ENCODE measurements around the gene GNG12.

Gene GNG12

GRCh38 chr1:67784545-67785186 lies 48.6 kb downstream of the GNG12 start:
- DNase-seq (ENCODE audit: low read depth): no peak

GRCh38 chr1:67780637-67781036 lies 52.6 kb downstream of the GNG12 start:
- DNase-seq (ENCODE audit: low read depth): no peak

GRCh38 chr1:67777440-67777839 lies 55.8 kb downstream of the GNG12 start:
- DNase-seq (ENCODE audit: low read depth): no peak

GRCh38 chr1:67777016-67777415 lies 56.3 kb downstream of the GNG12 start:
- DNase-seq (ENCODE audit: low read depth): no peak

- DNase-seq (ENCODE audit: low read depth): no peak
These were observed 59.8 kb downstream of the GNG12 start for GRCh38 chr1:67773462-67773861.

DNA sequence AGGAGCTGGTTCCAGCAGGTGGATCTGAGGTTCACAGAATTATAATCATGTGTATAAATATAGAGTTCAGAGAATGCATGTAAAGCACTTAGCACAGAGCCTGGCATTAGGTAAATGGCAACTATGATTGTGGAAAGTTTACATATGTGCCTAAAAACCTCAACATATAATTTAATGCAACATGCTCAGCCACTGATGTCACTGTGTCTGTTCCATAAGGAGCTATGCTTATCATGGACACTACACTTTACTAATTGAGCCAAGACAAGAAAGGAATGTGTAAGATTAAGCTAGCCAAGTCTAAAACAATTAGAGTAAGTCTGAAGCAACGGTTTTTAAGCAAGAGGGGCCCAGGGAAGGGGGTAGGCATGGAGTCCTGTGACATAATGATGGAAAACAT lies 61.5 kb downstream of the GNG12 start:
- no peak for DNase-seq (ENCODE audit: low read depth)

DNA sequence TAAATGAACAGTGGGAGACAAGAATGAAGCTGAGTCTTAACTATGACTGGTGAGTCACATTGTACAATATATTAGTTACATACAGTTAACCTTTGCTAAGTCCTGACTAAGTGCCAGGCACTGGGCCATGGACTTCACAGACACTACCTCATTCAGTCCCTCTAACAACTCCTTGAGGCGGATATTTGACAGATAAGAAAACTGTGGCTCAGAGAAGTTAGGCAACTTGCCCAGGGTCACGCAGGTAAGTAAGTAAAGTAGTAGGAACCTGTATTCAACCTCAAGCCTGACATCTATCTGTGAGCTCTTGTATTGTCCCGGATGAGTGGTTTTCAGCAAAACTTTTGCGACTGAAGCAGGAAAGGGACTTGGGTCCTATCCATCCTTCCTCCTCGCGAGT lies 62.1 kb downstream of the GNG12 start:
- DNase-seq (ENCODE audit: low read depth): no peak

GRCh38 chr1:67769633-67770256 lies 63.5 kb downstream of the GNG12 start:
- no peak for DNase-seq (ENCODE audit: low read depth)

DNA sequence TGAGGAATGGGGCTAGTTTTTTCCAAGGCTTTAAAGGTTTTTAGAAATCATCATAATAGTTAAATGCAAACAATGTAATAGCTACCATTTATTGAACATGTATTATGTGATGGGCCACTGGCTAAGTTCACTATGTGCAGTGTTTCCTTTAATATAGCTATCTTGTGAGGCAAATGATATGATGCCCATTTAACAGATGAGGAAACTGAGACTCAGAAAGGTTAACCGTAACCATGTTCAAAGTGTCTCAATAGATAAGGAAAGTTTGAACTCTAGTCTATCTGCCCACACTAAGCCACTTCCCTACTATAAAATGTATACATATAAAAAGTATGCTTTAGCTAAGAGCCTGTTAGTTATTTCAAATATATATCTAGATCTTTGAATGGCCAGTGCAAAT lies 64.8 kb downstream of the GNG12 start:
- no peak for DNase-seq (ENCODE audit: low read depth)

GRCh38 chr1:67767103-67767782 lies 66.0 kb downstream of the GNG12 start:
- DNase-seq (ENCODE audit: low read depth): no peak

GRCh38 chr1:67766141-67766978 lies 66.9 kb downstream of the GNG12 start:
- peak; percentile 13 for DNase-seq (ENCODE audit: low read depth)

- no peak for DNase-seq (ENCODE audit: low read depth)
These were observed 68.6 kb downstream of the GNG12 start for GRCh38 chr1:67764633-67765032.

DNA sequence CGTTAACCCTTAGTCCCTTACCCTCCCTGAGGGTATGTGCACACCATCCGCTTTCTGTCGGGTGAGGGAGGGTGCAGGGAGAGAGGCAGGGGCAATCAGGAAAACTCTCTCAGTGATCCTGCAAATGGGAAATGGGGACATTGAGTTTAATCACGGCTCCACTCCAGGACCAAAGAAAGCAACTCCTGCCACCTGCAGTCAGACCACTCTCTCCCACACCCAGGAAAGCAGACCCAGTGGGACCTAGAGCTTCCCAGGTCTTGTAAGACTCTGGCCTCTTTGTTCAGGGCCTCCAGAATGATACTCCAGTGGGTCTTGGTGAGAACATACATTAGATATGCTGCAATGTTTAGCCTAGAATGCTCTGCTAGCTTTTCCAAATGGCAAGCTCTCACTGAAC lies 71.5 kb downstream of the GNG12 start:
- no peak for DNase-seq (ENCODE audit: low read depth)

- DNase-seq (ENCODE audit: low read depth): no peak
These were observed 72.2 kb downstream of the GNG12 start for GRCh38 chr1:67761091-67761490.

DNA sequence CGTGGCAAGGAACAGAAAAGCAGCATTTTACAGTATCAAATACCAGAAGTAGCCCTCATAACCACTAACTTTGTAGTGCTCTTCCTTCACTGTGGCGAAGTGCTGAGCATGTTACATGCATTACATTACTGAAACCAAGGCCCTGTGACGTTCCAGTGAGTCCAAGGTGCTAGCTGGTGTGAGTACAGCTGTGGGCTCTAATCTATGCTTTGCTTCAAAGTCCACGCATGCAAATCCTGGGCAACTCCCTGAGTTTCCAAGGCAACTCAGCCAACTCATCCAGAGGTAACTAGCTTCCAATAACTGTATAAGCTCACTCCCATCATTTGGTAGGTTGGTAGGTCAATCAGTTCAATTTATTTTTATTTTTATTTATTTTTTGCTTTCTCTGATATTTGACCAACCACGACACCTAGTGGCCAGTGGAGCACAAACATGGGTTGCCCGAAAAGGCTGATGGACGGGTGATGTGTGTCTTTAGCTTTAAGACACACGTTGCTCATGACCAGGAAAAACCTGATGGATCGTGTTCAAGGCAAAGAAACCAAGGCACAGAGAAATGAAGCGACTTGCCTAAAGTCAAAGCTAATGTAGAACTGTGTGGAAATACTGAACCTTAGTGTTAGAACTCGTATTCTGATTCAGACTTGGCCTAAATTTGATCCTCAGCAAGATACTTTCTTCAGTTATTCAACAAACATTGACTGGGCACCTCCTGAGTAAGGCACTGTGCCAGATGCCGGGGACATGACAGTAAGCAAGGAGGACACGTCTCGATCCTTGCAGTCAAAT lies 73.0 kb downstream of the GNG12 start:
- DNase-seq (ENCODE audit: low read depth): peak; percentile 22

DNA sequence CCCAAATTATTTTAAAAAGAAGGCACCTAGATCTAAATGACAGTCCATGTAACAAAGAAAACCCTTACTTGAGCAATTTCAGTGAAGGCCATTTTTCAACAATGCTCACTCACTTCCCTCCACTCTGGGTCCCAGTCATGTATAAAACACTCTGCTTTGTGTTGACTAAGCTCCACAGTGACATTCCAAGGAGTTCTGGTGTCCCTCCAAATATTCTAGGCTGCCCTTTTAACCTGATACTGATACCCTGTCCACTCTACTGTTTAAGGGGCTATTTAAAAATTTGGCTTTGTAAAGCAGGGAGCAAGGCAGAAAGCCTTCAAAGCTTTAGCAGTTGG lies 73.6 kb downstream of the GNG12 start:
- no peak for DNase-seq (ENCODE audit: low read depth)

GRCh38 chr1:67759066-67759465 lies 74.2 kb downstream of the GNG12 start:
- DNase-seq (ENCODE audit: low read depth): no peak

DNA sequence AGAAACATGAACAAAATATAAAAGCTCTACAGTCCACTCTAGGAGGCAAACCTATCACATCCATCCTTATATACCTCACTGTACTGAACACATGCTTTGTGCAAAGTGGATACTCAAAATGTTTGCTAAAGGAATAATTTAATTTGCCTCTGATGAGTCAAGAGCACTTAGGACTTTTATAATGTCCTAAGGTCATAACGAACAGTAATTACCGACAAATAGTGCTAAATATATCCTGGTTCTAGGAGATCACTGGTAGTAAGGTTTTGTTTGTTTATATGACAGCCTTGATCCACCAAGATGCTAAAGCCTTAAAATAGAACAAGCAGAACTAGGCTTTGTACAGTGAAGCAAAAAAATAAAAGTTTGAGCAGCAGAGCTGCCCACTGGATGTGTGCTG lies 77.6 kb downstream of the GNG12 start:
- no peak for DNase-seq (ENCODE audit: low read depth)

GRCh38 chr1:67755160-67755559 lies 78.1 kb downstream of the GNG12 start:
- no peak for DNase-seq (ENCODE audit: low read depth)

DNA sequence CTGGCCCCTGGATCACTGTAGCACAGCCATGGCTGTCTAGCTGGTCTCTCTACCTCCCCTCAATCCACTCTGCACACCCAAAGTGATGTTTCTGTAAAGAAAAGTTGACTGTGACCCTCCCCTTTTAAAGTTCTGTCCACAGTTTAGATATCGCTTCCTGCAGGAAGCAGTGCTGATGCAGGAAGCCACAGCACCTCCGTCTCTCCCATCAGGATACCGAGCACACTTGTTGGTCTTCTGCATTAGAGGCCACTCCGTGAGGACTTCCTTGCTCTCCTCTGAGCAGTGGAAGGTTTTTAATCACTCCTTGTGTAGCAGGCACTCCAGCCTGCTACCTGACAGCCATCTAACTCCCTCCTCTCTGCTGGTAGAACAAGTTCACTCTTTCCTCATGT lies 78.7 kb downstream of the GNG12 start:
- DNase-seq (ENCODE audit: low read depth): no peak

- no peak for DNase-seq (ENCODE audit: low read depth)
These were observed 79.3 kb downstream of the GNG12 start for GRCh38 chr1:67753776-67754525.
